ENCODE results near the gene WDR72.
"Not testable (repeated sequence)": the region's sequence is repeated elsewhere in the genome, so short reads cannot be mapped to it uniquely, and the experiment has no call there.

The WDR72 gene

DNA sequence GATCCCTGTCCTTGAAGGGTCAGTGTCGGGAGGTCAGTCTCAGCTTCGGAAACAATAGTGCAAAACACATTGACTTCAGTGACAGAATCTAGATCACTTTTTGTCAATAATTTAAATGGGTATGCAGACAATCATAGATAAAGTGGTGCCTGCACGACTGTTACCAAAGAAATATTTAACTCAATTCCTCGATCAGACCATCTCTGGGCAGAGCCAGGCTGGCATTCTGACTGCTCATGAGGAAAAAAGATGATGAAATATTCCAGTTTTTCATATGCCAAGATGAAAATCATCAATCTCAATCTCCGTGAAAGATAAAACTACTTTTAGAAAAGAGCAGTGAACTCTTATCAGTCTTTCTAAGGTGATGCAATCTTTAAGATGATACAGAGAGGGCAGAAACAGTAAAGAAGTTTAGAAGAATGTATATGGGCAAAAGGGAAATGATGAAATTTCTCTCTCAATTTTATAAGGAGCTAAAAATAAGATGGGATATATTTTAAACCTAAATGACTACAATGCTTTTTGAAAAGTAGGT is 169.9 kb downstream of the WDR72 start:
- no peak for DNase-seq (ENCODE audit: low read depth)

- DNase-seq (ENCODE audit: low read depth), result no peak
Measured at GRCh38 chr15:53588773-53589172, 170.7 kb downstream of the WDR72 start.

DNA sequence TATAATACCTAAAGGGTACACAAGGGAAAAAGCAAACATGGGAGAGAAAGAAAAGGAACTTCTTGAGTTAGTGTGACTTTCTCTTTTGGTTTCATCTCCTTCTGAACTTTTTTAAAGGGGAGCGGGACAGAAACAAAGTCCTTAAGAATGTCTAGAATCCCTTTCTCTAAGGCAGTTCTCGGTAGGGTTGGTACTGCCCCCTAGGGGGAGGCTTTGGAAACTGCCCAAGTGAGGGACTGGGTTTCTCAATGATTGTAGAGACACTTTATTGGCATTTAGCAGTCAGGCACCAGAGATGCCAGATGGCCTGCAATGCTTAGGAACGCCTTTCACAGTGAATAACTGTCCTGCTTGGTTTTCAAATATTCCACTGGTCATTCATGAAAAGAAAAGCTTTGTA is 172.7 kb downstream of the WDR72 start:
- no peak for DNase-seq (ENCODE audit: low read depth)

DNA sequence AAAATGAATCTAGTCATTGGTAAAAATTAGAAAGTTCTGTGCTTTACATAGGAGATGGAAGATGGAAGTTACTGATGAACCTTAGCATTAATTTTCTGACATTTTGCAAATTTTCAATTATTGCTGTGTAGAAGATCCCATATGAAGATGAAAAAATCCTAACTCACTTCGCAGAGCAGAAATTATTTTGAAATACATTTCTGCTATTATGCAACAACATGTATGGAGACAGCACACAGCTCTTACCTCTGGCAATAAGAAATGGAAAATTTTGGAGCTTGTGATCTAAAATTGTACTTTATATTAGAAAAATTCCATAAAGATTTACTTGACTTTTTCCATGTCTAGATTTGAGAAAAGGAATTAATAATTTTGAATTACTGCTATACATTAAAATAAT is 177.9 kb downstream of the WDR72 start:
- no peak for DNase-seq (ENCODE audit: low read depth)

DNA sequence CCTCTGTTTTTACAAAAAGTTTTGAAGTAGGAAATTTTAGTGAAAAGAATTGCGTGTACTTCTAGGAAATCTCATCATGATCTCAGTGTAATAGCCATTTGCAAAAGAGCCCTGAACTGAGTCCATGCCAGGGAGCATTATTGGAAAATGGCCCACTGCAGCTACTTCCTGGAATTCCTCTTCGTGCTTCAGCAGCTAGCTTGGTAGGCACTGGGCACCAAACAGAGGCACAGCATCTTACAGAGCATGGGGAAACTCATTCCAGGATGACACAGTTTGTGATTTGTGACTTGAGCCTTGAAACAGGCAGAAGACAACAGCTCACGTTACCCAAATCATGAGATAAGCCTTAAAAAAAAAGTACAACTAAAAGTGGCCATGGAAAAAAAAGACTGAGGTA is 179.1 kb downstream of the WDR72 start:
- DNase-seq (ENCODE audit: low read depth), result no peak

DNA sequence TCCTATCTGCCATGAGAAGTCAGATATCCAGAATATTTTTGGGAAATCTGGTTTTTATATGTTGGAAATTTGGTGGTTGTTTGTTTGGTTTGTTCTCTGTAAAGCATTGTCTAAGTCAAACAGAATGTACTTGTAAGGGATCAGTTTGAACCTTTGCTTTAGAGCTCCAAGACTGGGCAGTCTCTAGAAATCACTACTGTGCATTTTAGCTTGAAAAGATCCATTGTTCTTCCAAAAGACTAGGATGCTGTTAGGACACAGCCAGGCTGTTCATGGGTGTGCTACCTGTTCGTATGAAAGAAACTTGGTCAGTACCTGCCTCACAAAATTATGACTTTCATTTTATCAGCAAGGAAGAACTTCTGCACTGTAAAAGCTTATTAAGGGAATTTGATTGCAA is 182.6 kb downstream of the WDR72 start:
- no peak for DNase-seq (ENCODE audit: low read depth)

DNA sequence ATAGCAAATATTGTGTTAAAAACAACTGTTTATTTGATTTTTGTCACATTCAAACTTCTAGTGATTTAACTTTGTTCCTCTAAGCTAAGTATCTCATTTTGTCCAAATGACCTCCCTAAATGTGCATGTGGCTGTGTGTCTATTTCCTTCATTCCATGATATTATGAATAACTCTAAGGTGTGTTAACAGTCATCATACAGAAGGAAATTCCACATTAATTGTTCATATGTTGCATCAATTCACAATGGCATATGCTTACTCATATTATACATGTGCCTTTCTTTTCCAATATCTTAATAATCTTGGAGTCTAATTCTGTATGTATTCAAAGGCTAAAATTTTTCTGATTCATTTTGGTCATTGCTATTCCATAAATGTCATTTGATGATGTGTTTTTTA is 186.4 kb downstream of the WDR72 start:
- no peak for DNase-seq (ENCODE audit: low read depth)

DNA sequence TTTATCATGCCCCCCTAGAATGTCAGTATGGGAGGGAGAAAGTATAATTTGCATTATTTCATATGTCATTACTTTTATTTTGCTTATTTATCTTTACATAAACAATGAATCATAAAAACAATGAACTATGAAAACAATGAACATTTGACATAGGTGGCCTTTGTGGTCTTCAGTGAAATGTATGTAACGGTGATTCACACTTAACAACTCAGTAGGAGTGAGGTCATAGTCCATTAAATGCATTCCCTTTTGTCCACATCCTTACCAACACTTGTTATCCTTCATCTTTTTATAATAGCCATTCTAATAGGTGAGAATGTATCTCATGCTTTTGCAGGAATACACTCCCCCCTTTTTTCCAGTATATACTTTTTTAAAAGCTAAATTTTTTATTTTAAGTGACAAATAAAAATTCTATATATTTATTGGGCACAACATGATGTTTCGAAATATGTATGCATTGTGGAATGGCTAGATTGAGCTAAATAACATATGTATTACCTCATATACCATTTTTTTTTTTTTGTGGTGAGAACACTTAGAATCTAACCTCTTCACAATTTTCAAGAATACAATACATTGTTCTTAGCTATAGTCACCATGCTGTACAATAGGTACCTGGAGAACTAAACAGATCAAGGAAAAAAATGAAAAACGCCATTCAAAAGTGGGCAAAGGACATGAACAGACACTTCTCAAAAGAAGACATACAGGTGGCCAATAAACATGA is 189.5 kb downstream of the WDR72 start:
- no peak for DNase-seq (ENCODE audit: low read depth)

DNA sequence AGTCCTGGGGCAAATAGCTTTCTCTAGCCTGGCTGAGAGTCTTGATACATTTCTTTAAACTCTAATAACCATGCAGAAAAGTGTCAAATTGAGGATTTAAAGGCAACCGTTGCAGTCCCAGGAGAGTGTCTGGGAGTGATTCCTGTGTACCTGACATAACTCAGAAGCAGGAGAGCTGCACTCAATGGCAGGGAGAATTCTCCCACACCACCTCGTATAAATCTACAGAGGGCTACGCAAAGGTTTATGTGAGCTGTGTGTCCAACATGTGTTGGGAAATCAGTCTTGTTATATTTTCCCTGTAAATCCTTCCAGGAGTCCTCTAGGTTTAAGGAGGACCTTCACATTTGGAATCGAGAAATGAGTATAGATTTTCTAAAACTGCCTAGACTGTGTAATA is 192.6 kb downstream of the WDR72 start:
- DNase-seq (ENCODE audit: low read depth), result no peak

DNA sequence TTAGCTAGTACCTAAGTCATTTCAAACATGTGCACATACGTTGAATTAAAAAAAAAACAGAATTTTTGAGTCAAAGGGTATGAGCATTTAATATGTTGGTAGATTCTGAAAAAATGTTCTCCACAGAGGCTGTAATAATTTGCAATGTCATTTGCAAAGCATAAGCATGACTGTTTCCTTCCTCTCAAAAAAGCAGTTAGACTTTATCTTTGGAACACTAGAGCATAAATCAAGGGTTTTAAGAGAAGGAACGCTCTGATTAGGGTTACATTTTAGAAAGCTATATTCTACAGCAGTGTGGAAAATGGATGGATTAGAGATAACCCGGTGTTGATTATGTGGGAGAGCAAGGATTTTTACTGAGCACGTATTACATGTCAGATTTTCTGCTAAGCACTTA is 193.7 kb downstream of the WDR72 start:
- no peak for DNase-seq (ENCODE audit: low read depth)

- no peak for DNase-seq (ENCODE audit: low read depth)
Measured at GRCh38 chr15:53564647-53565046, 194.8 kb downstream of the WDR72 start.

DNA sequence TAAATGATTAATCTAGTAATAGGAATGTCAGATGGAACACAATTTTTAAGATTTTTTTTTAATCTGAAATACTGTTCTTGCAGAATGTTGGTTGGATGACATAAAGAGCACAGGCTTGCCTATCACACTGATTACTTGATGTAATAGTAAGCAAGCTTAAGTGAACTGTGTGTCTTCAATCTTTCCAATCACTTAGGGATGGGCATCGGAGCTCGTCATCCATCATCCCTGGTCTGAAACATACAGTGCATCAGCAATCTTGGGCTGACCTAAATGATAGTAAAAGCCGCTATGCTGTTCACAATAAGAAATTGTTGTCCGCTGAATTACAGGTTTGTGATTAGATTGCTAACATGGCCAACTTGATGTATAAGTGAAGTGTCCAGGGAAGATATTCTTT is 195.8 kb downstream of the WDR72 start:
- DNase-seq (ENCODE audit: low read depth), result no peak

GRCh38 chr15:53559364-53560277 is 199.8 kb downstream of the WDR72 start:
- no peak for DNase-seq (ENCODE audit: low read depth)

- DNase-seq (ENCODE audit: low read depth), result no peak
Measured at GRCh38 chr15:53558384-53558783, 201.1 kb downstream of the WDR72 start.

DNA sequence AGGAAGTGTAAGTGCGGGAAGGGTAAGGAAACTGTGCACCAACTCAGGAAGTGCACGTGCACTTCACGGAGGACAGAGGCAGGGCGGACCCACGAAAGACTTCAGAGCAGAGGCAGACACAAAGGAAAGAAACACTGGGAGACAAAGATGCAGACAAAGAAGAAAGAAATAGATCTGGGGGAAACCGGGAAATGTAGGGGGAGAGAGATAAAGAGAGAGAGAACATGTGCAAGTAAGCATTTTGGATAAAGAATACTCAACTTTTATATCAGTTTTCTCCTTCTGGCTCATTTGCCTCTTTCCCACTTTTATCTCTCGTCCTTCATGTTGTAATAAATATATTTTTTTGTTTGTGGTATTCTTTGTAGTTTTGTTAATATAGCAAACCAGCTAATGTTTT is 204.2 kb downstream of the WDR72 start:
- no peak for DNase-seq (ENCODE audit: low read depth)

DNA sequence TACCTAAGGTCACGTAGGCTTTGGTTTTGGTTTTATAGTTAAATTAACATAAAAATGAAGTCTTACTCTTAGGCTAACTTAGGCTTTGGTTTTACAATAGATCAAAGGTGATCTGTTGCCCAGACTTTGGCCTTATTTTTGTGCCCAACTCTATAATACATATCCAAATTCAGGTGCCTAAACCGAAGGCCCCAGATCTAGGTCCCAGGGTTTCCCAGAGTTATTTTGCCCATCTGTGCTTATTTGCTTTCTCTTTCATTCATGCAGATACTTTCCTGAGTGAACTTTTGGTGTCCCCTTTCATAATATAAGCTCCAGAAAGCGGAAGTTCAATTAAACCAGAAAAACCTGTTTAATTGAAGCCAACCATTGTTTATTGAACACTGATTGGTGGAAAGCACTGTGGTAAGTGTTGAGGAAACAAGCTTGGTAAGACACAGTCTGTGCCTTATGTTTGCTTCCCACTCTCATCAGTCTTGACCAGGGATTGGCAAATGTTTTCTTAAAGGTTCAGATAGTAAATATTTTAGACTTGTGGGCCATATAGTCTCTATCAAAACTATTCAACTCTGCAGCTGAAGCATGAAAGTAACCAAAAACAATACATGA is 209.7 kb downstream of the WDR72 start:
- DNase-seq (ENCODE audit: low read depth), result no peak

- DNase-seq (ENCODE audit: low read depth), result no peak
Measured at GRCh38 chr15:53548236-53548635, 211.2 kb downstream of the WDR72 start.

- not testable (repeated sequence) for DNase-seq (ENCODE audit: low read depth)
Measured at GRCh38 chr15:53540626-53541300, 218.7 kb downstream of the WDR72 start.

DNA sequence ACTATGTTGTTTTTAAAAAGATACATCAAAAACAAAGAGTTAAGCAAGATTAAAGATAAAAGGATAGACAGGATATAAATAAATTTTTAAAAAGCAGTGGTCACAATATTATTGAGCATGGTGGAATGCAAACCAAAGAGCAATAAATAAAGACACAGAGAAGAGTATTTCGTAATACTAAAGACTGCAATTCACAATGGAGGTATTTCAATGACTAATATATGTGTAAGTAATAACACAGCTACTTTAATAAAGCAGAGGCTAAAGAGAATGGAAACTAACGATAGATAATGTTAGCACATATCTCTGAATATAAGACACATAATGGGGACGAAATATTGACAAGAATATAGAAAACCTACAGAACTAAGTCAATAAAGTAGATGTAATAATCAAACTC is 219.6 kb downstream of the WDR72 start:
- DNase-seq (ENCODE audit: low read depth), result no peak

GRCh38 chr15:53536479-53537120 is 222.9 kb downstream of the WDR72 start:
- no peak for DNase-seq (ENCODE audit: low read depth)

GRCh38 chr15:53535886-53536285 is 223.6 kb downstream of the WDR72 start:
- no peak for DNase-seq (ENCODE audit: low read depth)

Measured in GM04503 (cell line).